Transverse colon (tissue), 1 donor: ENCODE results near the gene IMP4.

Experiments
- EP300 ChIP-seq: sonication (generic); formaldehyde crosslinking; IDR thresholded peaks from one replicate; pipeline ENCODE4 v1.6.1; 2017; ENCODE audit warnings: antibody characterized with exemption, low read depth
- POLR2A ChIP-seq: fragments of 450-650 bp; IDR thresholded peaks from one replicate; pipeline ENCODE4 v1.6.1; 2016; ENCODE audit warnings: antibody characterized with exemption, mild to moderate bottlenecking, moderate library complexity

GRCh38 chr2:130374587-130375290 lies 32.0 kb downstream of the IMP4 start:
- TF ChIP-seq EP300 (no peak), POLR2A (no peak)
